Activated CD4-positive, alpha-beta T cell treated with anti-CD3 and anti-CD28 coated beads for 48 hours (primary cell): ENCODE measurements around the gene CLEC19A.
A peak's percentile ranks its signal among the peaks of the same experiment; 100 is the strongest.
"Not testable (repeated sequence)": the region's sequence is repeated elsewhere in the genome, so short reads cannot be mapped to it uniquely, and the experiment has no call there.

Experiments used
- DNase-seq: peaks from one replicate; pipeline ENCODE4 v3.0.0-alpha.2; 2020

Gene CLEC19A

GRCh38 chr16:19287241-19287640 is 1.7 kb downstream of the CLEC19A start:
- DNase-seq: no peak

DNA sequence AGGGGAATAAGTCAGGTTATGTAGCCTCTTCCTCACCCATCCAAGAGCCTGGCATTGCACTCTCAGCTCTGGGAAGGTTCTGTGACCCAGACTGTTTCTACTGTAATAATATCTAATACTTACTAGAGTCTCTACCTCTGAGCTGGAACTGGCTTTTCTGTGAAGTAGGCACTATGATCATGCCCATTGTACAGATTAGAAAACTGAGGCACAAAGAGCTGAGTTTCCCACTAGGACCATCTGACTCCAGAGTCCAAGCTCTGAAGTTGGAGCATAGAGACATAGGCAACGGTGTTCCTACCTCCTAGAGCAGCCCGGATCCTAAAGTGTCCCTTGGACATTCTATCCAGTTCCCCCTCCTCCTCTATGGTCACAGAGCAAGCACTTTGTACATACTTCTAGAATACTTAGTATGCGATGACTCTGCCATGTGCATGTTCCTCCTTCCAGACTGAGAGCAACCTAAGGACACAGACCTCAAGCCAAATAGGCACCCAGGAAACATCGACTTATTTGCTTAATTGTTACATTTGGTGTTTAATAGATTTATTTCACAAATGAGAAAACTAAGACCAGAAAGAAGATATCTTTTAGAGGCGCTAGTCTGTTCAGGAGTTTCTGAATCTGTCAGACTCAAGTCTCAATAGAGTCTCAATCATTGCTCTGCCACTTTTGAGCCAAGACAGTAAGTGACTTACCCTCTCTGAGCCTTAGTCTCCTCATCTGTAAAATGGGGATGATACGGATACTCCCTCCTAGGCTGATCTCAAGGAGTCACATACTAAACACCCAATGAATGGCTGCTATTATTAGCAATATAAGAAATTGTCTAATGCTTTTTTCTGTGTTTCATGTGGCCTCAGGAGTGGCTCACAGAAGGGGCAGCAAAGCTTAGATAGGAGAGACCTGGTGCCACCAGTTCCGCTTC is 3.6 kb downstream of the CLEC19A start:
- DNase-seq: no peak

- DNase-seq: no peak
These were observed 4.4 kb downstream of the CLEC19A start for GRCh38 chr16:19289811-19290485.

GRCh38 chr16:19290860-19291259 is 5.3 kb downstream of the CLEC19A start:
- no peak for DNase-seq

GRCh38 chr16:19291475-19291874 is 5.9 kb downstream of the CLEC19A start:
- DNase-seq: peak; percentile 35

DNA sequence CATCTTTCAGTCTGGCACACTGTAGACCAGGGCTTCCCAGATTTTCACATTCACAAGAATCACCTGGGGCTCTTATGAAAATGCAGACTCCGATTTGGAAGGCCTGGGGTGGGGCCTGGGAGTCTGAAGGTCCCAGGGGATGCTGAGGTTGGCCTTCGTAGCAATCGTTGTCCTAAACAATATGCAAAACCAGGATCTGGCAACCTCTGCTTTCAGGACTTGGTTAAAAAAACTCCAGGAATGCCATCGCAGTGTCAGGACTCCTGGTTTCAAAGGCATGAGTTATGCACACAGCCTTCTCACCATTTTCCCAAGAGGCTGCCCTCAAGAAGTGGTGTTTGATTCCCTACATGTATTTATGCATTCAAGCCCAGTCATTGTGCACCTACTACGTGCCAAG is 6.7 kb downstream of the CLEC19A start:
- DNase-seq: no peak

DNA sequence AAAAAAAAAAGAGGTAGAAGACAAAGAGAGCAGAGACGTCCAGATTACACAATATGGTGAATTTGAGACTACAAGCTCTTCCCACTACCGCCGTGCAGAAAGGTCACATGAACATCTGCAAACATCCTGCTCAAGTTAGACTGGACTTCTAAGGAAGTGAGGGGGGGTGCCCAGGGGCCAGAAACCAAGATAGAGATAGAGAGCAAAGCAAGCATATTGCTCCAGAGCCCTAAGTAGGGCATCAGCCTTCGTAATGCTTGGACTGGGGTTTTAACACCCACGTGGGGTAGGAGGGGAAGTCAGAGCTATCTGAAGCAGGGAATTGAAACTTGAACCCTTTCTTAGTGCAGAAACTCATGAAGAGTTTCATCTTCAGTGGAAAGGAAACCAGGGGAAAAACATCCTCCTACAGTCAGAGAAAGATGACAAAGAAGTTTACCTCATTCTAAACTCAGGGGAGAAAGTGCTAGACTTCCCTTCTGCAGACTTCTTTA is 8.7 kb downstream of the CLEC19A start:
- DNase-seq: peak; percentile 73

GRCh38 chr16:19295393-19295792 is 9.9 kb downstream of the CLEC19A start:
- DNase-seq: peak; percentile 25

DNA sequence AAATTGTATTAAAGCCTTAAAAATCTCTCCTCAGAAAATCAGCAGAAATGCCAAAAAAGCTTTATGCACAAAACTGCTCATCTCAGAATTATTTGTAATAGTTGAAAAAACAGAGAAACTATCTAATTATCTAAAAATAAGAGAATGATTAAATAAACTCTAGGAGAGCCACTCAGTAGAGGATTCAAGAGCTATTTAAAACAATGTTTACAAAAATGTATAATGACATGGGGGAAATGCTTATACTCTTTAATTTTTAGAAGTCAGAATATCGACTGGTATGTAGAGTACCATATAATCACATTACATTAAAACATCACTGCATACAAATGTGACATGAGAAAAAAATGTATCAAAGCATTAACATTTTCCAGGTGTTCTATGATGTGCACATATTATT is 11.9 kb downstream of the CLEC19A start:
- DNase-seq: no peak

DNA sequence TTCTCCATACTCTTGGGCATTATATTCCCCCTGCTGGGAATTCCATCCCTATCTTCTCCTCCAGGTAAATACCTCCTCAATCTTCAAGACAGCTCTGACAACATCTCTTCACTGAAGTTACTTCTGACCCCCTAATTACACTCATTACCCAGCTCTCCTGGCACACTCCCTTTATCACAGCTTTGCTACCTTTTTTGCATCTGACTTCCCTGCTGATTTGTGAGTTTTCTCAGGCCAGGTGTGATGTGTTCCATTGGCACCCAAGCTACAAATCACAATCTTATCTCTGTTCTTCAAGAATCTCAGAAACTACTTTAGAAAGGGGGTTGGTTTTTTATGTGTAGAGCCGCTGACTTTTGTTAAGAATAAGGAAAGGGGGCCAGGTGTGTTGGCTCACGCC is 14.0 kb downstream of the CLEC19A start:
- no peak for DNase-seq

- DNase-seq: no peak
These were observed 16.4 kb downstream of the CLEC19A start for GRCh38 chr16:19301931-19302330.

GRCh38 chr16:19304750-19305149 is 19.2 kb downstream of the CLEC19A start:
- no peak for DNase-seq

GRCh38 chr16:19305443-19305842 is 19.9 kb downstream of the CLEC19A start:
- no peak for DNase-seq

GRCh38 chr16:19307587-19308241 is 22.2 kb downstream of the CLEC19A start:
- DNase-seq: peak; percentile 28

DNA sequence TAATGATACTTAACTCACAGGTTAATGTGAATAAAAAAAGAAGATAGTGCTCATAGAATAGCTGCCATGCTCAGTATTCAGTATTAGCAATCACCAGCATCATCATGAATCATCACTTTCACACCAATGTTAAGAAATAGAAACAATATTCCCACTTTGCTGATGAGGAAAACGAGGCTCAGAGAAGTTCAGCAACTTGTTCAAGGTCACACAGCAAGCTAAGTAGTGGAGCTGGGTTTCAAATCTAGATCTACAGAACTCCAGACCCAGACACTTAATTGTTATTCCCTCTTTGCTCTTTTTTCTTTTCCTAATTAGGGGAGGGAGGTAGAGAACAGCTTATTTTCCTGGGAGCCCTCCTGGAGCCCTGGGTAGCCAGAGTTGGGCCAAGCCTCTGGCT is 22.9 kb downstream of the CLEC19A start:
- no peak for DNase-seq

- no peak for DNase-seq
These were observed 23.6 kb downstream of the CLEC19A start for GRCh38 chr16:19309178-19309577.

- DNase-seq: no peak
These were observed 29.3 kb downstream of the CLEC19A start for GRCh38 chr16:19314718-19315425.

- DNase-seq: no peak
These were observed 30.4 kb downstream of the CLEC19A start for GRCh38 chr16:19315889-19316433.

GRCh38 chr16:19316846-19317245 is 31.3 kb downstream of the CLEC19A start:
- DNase-seq: no peak

DNA sequence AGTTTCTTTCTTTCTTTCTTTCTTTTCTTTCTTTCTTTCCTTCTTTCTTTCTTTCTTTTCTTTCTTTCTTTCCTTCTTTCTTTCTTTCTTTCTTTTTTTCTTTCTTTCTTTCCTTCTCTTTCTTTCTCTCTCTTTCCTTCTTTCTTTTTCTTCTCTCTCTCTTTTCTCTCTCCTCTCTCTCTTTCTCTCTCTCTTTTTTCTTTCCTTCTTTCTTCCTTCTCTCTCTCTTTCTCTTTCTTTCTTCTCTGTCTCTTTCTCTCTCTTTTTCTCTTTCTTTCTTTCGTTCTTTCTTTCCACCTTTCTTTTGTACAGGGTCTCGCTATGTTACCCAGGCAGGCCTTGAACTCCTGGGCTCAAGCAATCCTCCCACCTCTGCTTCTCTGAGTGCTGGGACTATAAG is 35.7 kb downstream of the CLEC19A start:
- DNase-seq: not testable (repeated sequence)

DNA sequence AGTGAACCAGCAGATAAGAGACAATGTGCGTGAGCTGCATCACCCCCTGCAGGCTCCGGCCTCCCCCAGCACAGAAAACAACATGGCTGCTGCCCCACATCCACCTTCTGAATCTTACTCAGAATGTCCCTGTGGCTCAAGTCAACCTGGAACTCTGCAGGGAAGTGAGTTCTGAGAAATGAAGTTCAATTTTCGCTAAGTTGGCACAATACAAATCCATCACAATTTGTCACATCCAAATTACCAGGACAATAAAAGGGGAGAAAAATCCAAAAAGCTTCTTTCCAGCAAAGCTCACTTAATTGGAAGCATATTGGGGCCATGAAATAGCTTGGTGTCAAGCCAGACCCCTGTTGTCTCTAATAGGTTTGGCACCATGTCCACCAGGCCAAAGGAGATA is 38.1 kb downstream of the CLEC19A start:
- no peak for DNase-seq

DNA sequence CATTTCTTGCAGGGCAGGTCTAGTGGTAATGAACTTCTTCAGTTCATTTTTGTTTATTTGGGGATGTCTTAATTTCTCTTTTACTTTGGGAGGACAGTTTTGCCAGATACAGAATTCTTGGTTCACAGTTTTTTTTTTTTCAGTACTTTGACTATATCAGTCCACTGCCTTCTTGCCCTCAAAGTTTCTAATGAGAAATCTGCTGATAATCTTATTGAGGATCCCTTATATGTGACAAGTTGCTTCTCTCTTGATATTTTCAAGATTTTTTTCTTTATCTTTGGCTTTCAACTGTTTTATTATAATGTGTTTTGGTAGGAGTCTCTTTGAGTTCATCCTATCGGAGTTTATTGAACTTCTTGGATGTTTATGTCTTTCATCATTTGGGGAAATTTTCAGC is 42.8 kb downstream of the CLEC19A start:
- no peak for DNase-seq

DNA sequence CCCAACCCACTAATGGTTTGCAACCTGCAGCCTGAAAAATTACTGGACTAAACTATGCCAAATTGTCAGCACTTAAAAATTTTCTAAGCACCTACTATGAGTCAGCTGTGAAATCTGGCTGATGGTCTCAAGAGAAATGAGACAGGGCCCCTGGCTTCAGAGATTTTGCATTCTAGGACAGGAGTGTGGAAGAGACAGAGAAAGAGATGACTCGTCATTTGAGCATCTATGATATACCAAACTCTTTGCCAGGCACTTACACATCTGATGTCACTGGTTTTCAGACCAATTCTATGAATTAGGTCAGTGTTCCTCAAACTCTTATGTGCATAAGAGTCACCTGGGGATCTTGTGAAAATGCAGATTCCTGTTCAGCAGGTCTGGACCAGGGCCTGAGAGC is 44.4 kb downstream of the CLEC19A start:
- no peak for DNase-seq
